ENCODE data around the gene E2F4. TPM values are rescaled to one million over a fixed set of nuclear protein-coding genes. Genes with fewer than 3 reads are reported as not detected.

Gene E2F4, protein sequence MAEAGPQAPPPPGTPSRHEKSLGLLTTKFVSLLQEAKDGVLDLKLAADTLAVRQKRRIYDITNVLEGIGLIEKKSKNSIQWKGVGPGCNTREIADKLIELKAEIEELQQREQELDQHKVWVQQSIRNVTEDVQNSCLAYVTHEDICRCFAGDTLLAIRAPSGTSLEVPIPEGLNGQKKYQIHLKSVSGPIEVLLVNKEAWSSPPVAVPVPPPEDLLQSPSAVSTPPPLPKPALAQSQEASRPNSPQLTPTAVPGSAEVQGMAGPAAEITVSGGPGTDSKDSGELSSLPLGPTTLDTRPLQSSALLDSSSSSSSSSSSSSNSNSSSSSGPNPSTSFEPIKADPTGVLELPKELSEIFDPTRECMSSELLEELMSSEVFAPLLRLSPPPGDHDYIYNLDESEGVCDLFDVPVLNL
- 40.0 and 43.4 TPM in 2 replicates for total RNA-seq
- long read RNA-seq, partial matches to known transcripts, result 0 of 3 reads
- long read RNA-seq, other reads (novel, unspliced or antisense), result 1 of 3 reads

DNA sequence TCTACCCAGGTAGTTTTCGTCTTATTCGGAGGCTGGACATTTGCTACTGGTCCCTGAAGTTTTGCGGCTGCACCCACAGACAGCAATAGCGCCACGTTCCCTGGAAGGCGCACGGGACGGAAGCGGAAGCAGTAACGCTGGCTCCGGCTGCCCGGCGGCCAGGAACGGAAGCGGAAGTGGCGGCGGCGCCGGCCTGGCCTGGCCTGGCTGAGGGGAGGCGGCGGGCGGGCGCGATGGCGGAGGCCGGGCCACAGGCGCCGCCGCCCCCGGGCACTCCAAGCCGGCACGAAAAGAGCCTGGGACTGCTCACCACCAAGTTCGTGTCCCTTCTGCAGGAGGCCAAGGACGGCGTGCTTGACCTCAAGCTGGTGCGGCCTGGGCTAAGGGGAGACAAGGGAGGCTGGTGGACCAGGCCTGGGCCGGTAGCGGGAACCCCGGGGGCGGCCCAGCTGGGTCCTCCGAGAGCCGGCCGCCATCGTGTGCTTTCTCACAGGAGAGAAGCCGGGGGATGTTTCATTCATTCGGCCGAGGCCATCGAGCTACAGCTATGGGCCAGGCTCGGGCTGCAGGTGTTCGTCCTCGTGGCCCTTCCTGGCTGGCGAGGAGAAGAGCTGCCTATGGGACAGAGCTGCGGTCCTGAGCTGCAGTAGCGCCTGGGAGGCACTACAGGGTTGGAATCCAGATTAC is at the start of gene E2F4:
E2F4 (plus strand) TSS at position 161 of the 687 bp plus-strand sequence; CDS start at position 234, 73 bp downstream.
- H3K4me1 Mint-ChIP-seq (ENCODE audit: unreplicated experiment), result peaks cover 26% of the 10 kb centered on the region
- H3K9me3 Mint-ChIP-seq (ENCODE audit: unreplicated experiment), result no peaks in the 10 kb centered on the region
- peak within 1 kb of the TSS; percentile 80 for H3K27ac Mint-ChIP-seq (ENCODE audit: unreplicated experiment)
- no peaks in the 10 kb centered on the region for H3K27me3 Mint-ChIP-seq (ENCODE audit: unreplicated experiment)
- peaks cover 18% of the 10 kb centered on the region for H3K36me3 Mint-ChIP-seq (ENCODE audit: unreplicated experiment)
- TF ChIP-seq, protein P1, sequence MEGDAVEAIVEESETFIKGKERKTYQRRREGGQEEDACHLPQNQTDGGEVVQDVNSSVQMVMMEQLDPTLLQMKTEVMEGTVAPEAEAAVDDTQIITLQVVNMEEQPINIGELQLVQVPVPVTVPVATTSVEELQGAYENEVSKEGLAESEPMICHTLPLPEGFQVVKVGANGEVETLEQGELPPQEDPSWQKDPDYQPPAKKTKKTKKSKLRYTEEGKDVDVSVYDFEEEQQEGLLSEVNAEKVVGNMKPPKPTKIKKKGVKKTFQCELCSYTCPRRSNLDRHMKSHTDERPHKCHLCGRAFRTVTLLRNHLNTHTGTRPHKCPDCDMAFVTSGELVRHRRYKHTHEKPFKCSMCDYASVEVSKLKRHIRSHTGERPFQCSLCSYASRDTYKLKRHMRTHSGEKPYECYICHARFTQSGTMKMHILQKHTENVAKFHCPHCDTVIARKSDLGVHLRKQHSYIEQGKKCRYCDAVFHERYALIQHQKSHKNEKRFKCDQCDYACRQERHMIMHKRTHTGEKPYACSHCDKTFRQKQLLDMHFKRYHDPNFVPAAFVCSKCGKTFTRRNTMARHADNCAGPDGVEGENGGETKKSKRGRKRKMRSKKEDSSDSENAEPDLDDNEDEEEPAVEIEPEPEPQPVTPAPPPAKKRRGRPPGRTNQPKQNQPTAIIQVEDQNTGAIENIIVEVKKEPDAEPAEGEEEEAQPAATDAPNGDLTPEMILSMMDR (IDR thresholded peaks at IDR 0.05), result no peak
- peak; percentile 94 for DNase-seq (ENCODE audit: extremely low spot score, unreplicated experiment)
- peak within 1 kb of the TSS; percentile 84 for H3K4me3 Mint-ChIP-seq (ENCODE audit: unreplicated experiment)

DNA sequence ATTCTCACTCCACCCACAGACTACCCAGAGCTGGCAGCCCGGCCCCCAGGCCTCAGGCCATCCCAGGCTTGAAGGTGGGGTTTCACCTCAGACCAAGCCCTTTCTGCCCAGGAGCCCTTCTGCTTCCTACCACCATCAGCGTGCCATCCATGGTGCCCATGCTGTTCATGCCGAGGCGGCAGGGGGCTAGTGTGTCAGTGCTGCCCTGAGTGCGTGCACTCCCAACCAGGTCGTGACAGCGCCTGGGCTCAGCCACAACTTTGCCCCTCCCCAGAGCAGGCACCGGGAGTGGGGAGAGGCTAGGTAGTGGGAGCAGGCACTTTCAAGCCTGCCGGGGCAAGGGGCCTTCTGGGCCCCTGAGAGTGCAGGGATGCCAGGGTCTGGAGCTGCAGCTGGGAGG is 49.6 kb upstream of the E2F4 start:
- Mint-ChIP-seq H3K27me3 (ENCODE audit: unreplicated experiment) (no peaks in the 10 kb centered on the region), H3K36me3 (ENCODE audit: unreplicated experiment) (peaks cover 40% of the 10 kb centered on the region), H3K4me3 (ENCODE audit: unreplicated experiment) (no peak overlapping the region), H3K27ac (ENCODE audit: unreplicated experiment) (no peak overlapping the region), H3K4me1 (ENCODE audit: unreplicated experiment) (no peaks in the 10 kb centered on the region), H3K9me3 (ENCODE audit: unreplicated experiment) (no peaks in the 10 kb centered on the region)
- no peak for DNase-seq (ENCODE audit: extremely low spot score, unreplicated experiment)
- TF ChIP-seq, protein P1 (IDR thresholded peaks at IDR 0.05), result no peak

DNA sequence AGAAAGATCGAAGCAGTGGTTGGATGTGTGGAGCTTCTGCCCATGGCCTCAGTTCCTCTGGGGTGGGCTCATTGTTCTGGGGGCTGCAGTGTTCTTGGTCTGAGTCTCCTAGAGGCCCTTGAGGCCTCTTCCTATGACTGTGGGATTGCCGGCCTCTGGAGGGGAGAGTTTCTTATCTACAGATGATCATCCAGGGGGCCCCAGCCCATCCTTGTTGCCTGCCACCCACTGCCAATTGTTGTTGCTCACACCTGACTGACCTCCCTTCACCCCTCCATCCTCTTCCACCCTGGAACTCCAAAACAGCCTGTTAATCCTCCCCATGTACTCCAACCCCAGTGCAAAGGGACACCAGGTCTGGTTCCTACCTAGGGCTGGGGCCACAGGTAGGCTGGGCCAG is 47.0 kb upstream of the E2F4 start:
- DNase-seq (ENCODE audit: extremely low spot score, unreplicated experiment), result no peak
- Mint-ChIP-seq H3K9me3 (ENCODE audit: unreplicated experiment) (no peaks in the 10 kb centered on the region), H3K27ac (ENCODE audit: unreplicated experiment) (no peak overlapping the region), H3K4me3 (ENCODE audit: unreplicated experiment) (no peak overlapping the region), H3K36me3 (ENCODE audit: unreplicated experiment) (peaks cover 49% of the 10 kb centered on the region), H3K27me3 (ENCODE audit: unreplicated experiment) (no peaks in the 10 kb centered on the region), H3K4me1 (ENCODE audit: unreplicated experiment) (peaks cover 6% of the 10 kb centered on the region)
- TF ChIP-seq, protein P1 (IDR thresholded peaks at IDR 0.05), result no peak

DNA sequence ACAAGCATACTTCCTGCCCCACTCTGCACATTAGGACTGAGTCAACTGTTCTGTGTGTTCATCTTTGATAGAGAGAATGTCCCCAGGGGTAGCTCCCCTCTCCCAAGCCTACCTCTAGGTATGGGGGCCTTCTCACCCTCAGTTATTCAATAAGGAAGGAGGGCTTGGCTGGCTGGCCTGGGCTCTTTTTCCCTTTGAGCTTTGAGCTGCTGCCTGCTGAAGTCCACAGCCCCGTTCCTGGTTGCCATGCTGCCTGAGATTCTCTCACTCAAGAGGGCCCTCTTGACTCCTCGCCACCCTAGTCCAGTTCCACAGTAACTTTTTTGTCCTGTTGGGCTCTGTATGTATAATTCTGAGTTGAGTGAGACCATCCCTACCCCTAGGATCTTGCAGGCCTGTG is 46.2 kb upstream of the E2F4 start:
- H3K4me1 Mint-ChIP-seq (ENCODE audit: unreplicated experiment), result peaks cover 6% of the 10 kb centered on the region
- no peak for DNase-seq (ENCODE audit: extremely low spot score, unreplicated experiment)
- H3K9me3 Mint-ChIP-seq (ENCODE audit: unreplicated experiment), result no peaks in the 10 kb centered on the region
- H3K27me3 Mint-ChIP-seq (ENCODE audit: unreplicated experiment), result no peaks in the 10 kb centered on the region
- no peak overlapping the region for H3K4me3 Mint-ChIP-seq (ENCODE audit: unreplicated experiment)
- peaks cover 42% of the 10 kb centered on the region for H3K36me3 Mint-ChIP-seq (ENCODE audit: unreplicated experiment)
- TF ChIP-seq, protein P1 (IDR thresholded peaks at IDR 0.05), result no peak
- no peak overlapping the region for H3K27ac Mint-ChIP-seq (ENCODE audit: unreplicated experiment)

Data from osteocyte (in vitro differentiated cells).